Esophagus squamous epithelium (tissue), 4 donors: ENCODE measurements around the gene SNED1.

Experiments used
- POLR2A ChIP-seq, 4 donors: fragments of 450-650 bp; IDR thresholded peaks; one replicate each; pipeline ENCODE4 v1.6.1; 2017; ENCODE audit warnings: antibody characterized with exemption in 4 of 4, mild to moderate bottlenecking in 4 of 4, moderate library complexity in 3 of 4
- TF ChIP-seq, protein P1 (sequence below), 6 experiments: fragments of 450-650 bp in 4 of 6; fragments of 200-600 bp in 2 of 6; sonication (generic) in 2 of 6; IDR thresholded peaks; one replicate each; pipeline ENCODE4 v1.5.1; 2016 to 2019; ENCODE audit warnings: antibody characterized with exemption in 6 of 6, mild to moderate bottlenecking in 4 of 6, moderate library complexity in 4 of 6

GRCh38 chr2:241048949-241049343 lies 50.5 kb downstream of the SNED1 start:
- TF ChIP-seq, protein P1, sequence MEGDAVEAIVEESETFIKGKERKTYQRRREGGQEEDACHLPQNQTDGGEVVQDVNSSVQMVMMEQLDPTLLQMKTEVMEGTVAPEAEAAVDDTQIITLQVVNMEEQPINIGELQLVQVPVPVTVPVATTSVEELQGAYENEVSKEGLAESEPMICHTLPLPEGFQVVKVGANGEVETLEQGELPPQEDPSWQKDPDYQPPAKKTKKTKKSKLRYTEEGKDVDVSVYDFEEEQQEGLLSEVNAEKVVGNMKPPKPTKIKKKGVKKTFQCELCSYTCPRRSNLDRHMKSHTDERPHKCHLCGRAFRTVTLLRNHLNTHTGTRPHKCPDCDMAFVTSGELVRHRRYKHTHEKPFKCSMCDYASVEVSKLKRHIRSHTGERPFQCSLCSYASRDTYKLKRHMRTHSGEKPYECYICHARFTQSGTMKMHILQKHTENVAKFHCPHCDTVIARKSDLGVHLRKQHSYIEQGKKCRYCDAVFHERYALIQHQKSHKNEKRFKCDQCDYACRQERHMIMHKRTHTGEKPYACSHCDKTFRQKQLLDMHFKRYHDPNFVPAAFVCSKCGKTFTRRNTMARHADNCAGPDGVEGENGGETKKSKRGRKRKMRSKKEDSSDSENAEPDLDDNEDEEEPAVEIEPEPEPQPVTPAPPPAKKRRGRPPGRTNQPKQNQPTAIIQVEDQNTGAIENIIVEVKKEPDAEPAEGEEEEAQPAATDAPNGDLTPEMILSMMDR (IDR thresholded peaks at IDR 0.05), result no peak
- no peak for TF ChIP-seq POLR2A (IDR thresholded peaks at IDR 0.05)
